Peyer's patch (tissue), 4 donors: ENCODE results near the gene IMMT.

Source experiments
- CTCF ChIP-seq, 6 experiments: fragments of 450-650 bp in 4 of 6; fragments of 200-600 bp in 2 of 6; sonication (generic) in 1 of 6; IDR thresholded peaks; one replicate each; pipeline ENCODE4 v1.5.1; 2017 to 2019; ENCODE audit warnings: antibody characterized with exemption in 6 of 6, mild to moderate bottlenecking in 3 of 6, moderate library complexity in 1 of 6
- POLR2A ChIP-seq, 2 donors: fragments of 450-650 bp; IDR thresholded peaks; one replicate each; pipeline ENCODE4 v1.5.1; 2017; ENCODE audit warnings: antibody characterized with exemption in 2 of 2, mild to moderate bottlenecking in 2 of 2, moderate library complexity in 2 of 2

DNA sequence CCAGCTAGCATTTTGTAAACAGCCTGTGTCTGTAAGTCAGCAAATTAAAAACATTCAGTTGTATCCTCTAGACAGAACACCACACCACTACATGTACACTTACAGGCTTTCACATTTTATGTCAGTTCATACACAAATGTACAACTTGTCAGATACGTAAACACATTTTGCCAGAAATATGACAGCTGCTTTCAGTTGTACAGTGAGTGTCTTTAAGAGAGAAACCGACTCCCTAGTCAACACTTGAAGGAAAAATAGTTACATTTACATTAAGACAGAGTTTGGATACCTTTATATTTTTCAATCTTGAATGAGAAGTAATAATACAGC lies 19.2 kb upstream of the IMMT start:
- TF ChIP-seq CTCF (IDR thresholded peaks at IDR 0.05) (no peak), POLR2A (IDR thresholded peaks at IDR 0.05) (no peak)
